DND-41 (cell line): ENCODE measurements around the gene TMEM94.

Source experiments
- EZH2 ChIP-seq: IDR thresholded peaks from 3 replicates; pipeline ENCODE4 v1.6.1; 2012; ENCODE audit warnings: borderline replicate concordance, low read depth, mild to moderate bottlenecking, moderate library complexity, low read length, inconsistent platforms; ENCODE audit not compliant: severe bottlenecking
- TF ChIP-seq, protein P1 (sequence below): IDR thresholded peaks from 2 replicates; pipeline ENCODE4 v1.5.1; 2012; ENCODE audit warnings: borderline replicate concordance, low read length, moderate library complexity, mild to moderate bottlenecking; ENCODE audit not compliant: poor library complexity, severe bottlenecking; ENCODE audit errors: extremely low read depth

DNA sequence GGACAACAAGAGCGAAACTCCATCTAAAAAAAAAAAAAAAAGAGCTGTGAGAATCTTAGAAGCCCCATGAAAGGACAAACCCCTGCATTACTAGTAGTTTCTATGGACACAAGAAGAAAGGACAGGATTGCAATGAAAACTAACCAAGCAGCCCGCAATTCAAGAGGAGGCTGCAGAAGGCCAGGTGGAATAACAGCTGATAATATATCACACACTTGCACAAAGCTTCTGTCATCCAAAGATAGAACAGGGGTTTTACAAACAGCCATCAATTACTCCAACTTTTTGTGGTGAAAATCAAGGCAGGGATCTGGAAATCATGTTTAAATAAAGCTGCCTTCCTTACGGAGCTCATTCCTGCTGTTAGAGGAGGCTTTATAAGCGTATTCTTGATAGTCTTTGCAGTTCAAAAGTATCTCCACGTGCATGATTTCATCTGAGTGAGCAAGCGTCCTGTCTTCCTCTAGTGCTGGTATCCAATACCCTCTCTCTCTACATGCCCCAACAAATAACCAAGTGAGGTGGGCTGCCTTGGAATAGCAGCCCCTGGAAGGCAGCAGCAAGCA lies 23.1 kb upstream of the TMEM94 start:
- TF ChIP-seq, protein P1, sequence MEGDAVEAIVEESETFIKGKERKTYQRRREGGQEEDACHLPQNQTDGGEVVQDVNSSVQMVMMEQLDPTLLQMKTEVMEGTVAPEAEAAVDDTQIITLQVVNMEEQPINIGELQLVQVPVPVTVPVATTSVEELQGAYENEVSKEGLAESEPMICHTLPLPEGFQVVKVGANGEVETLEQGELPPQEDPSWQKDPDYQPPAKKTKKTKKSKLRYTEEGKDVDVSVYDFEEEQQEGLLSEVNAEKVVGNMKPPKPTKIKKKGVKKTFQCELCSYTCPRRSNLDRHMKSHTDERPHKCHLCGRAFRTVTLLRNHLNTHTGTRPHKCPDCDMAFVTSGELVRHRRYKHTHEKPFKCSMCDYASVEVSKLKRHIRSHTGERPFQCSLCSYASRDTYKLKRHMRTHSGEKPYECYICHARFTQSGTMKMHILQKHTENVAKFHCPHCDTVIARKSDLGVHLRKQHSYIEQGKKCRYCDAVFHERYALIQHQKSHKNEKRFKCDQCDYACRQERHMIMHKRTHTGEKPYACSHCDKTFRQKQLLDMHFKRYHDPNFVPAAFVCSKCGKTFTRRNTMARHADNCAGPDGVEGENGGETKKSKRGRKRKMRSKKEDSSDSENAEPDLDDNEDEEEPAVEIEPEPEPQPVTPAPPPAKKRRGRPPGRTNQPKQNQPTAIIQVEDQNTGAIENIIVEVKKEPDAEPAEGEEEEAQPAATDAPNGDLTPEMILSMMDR = no peak
- TF ChIP-seq EZH2 = no peak
